C4-2B (cell line): ENCODE measurements around the gene RPTOR.

Experiments
- ZFX ChIP-seq: fragments of 450-650 bp; IDR thresholded peaks from 2 replicates; pipeline ENCODE4 v1.6.1; 2017
- TF ChIP-seq, protein P1 (sequence below): fragments of 450-650 bp; conservative IDR thresholded peaks from 2 replicates; pipeline ENCODE4 v1.5.1; 2017; ENCODE audit warnings: mild to moderate bottlenecking

- TF ChIP-seq, protein P1, sequence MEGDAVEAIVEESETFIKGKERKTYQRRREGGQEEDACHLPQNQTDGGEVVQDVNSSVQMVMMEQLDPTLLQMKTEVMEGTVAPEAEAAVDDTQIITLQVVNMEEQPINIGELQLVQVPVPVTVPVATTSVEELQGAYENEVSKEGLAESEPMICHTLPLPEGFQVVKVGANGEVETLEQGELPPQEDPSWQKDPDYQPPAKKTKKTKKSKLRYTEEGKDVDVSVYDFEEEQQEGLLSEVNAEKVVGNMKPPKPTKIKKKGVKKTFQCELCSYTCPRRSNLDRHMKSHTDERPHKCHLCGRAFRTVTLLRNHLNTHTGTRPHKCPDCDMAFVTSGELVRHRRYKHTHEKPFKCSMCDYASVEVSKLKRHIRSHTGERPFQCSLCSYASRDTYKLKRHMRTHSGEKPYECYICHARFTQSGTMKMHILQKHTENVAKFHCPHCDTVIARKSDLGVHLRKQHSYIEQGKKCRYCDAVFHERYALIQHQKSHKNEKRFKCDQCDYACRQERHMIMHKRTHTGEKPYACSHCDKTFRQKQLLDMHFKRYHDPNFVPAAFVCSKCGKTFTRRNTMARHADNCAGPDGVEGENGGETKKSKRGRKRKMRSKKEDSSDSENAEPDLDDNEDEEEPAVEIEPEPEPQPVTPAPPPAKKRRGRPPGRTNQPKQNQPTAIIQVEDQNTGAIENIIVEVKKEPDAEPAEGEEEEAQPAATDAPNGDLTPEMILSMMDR: no peak
- TF ChIP-seq ZFX: no peak
Observed at GRCh38 chr17:80738020-80738808, 193.6 kb downstream of the RPTOR start.
